Measurements from ENCODE around the gene DNLZ.

The DNLZ gene

GRCh38 chr9:136339173-136339957 lies 24.2 kb downstream of the DNLZ start:
- peak; percentile 80 for DNase-seq (ENCODE audit: insufficient read length)
- FAIRE-seq = peak; percentile 85
- TF ChIP-seq POLR2AphosphoS5 (IDR thresholded peaks at IDR 0.05; ENCODE audit: low read depth, low read length) (no peak), TAF1 (IDR thresholded peaks at IDR 0.05; ENCODE audit: borderline replicate concordance, low read depth, low read length) (no peak)

DNA sequence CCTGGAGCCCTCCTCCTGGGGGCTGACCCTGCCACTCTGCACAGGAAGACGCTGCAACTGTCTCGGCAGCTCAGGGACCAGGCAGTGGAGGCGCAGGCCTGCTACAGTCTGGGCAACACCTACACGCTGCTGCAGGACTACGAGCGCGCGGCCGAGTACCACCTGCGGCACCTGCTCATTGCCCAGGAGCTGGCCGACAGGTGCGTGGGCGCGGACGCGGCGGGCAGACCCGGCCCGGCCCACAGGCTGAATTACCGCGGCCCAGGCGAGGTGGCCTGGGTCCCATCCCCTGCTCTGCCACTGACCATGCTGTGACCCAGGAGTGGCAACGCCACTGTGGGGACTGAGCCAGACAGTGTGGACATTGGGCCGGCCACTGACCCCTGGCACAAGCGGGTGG lies 25.0 kb downstream of the DNLZ start:
- DNase-seq (ENCODE audit: insufficient read length) (no peak), FAIRE-seq (no peak)
- TF ChIP-seq POLR2AphosphoS5 (IDR thresholded peaks at IDR 0.05; ENCODE audit: low read depth, low read length) (no peak), TAF1 (IDR thresholded peaks at IDR 0.05; ENCODE audit: borderline replicate concordance, low read depth, low read length) (no peak), POLR2A (IDR thresholded peaks at IDR 0.05; ENCODE audit: low read depth, low read length) (no peak)

GRCh38 chr9:136337416-136338395 lies 25.8 kb downstream of the DNLZ start:
- DNase-seq (ENCODE audit: insufficient read length) = no peak
- FAIRE-seq = no peak
- TF ChIP-seq POLR2AphosphoS5 (IDR thresholded peaks at IDR 0.05; ENCODE audit: low read depth, low read length) = no peak
- no peak for TF ChIP-seq TAF1 (IDR thresholded peaks at IDR 0.05; ENCODE audit: borderline replicate concordance, low read depth, low read length)
- no peak for TF ChIP-seq POLR2A (IDR thresholded peaks at IDR 0.05; ENCODE audit: low read depth, low read length)

GRCh38 chr9:136336881-136337280 lies 26.7 kb downstream of the DNLZ start:
- TF ChIP-seq POLR2AphosphoS5 (IDR thresholded peaks at IDR 0.05; ENCODE audit: low read depth, low read length) = no peak
- no peak for TF ChIP-seq TAF1 (IDR thresholded peaks at IDR 0.05; ENCODE audit: borderline replicate concordance, low read depth, low read length)
- TF ChIP-seq POLR2A (IDR thresholded peaks at IDR 0.05; ENCODE audit: low read depth, low read length) = no peak
- DNase-seq (ENCODE audit: insufficient read length) = no peak
- no peak for FAIRE-seq

- TF ChIP-seq POLR2A (IDR thresholded peaks at IDR 0.05; ENCODE audit: low read depth, low read length) = no peak
- TF ChIP-seq POLR2AphosphoS5 (IDR thresholded peaks at IDR 0.05; ENCODE audit: low read depth, low read length) = no peak
- TF ChIP-seq TAF1 (IDR thresholded peaks at IDR 0.05; ENCODE audit: borderline replicate concordance, low read depth, low read length) = no peak
- FAIRE-seq (no peak), DNase-seq (ENCODE audit: insufficient read length) (no peak)
Observed at GRCh38 chr9:136336156-136336870, 27.2 kb downstream of the DNLZ start.

GRCh38 chr9:136335296-136336155 lies 28.0 kb downstream of the DNLZ start:
- TF ChIP-seq POLR2A (IDR thresholded peaks at IDR 0.05; ENCODE audit: low read depth, low read length) = no peak
- no peak for TF ChIP-seq TAF1 (IDR thresholded peaks at IDR 0.05; ENCODE audit: borderline replicate concordance, low read depth, low read length)
- no peak for TF ChIP-seq POLR2AphosphoS5 (IDR thresholded peaks at IDR 0.05; ENCODE audit: low read depth, low read length)
- no peak for FAIRE-seq

DNA sequence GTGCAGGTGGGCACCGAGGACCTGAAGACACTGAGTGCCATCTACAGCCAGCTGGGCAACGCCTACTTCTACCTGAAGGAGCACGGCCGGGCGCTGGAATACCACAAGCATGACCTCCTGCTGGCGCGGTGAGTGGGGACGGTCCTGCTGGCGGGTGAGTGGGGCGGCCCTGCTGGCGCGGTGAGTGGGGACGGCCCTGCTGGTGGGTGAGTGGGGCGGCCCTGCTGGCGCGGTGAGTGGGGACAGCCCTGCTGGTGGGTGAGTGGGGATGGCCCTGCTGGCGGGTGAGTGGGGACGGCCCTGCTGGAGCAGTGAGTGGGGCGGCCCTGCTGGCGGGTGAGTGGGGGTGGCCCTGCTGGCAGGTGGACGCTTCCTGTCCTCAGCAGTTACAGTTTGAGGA lies 29.0 kb downstream of the DNLZ start:
- DNase-seq (ENCODE audit: insufficient read length) (no peak), FAIRE-seq (no peak)
- no peak for TF ChIP-seq TAF1 (IDR thresholded peaks at IDR 0.05; ENCODE audit: borderline replicate concordance, low read depth, low read length)

More at GRCh38 chr9:136335296-136336155, 28.0 kb downstream of the DNLZ start:
- DNase-seq (ENCODE audit: insufficient read length) = no peak

DNA sequence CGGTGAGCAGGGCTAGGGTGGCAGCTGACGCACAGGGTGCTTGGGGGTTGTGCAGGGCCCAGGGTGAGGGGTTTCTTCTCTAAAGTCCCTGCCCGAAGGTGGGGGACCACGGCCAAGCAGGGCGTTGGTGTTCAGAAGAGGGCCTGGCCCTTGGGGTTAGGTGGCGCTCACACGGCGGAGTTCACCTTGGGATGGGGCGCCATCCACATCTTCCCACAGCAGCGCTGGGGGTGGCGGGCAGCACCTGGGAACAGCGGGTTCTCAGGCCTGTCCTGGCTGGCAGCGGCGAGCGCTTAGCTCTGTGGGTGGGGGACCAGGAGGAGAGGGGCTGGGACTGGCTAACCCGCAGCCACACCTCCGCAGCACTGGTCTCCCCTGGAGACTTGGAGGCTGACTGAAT lies 30.1 kb downstream of the DNLZ start:
- no peak for TF ChIP-seq POLR2A (IDR thresholded peaks at IDR 0.05; ENCODE audit: low read depth, low read length)
- DNase-seq (ENCODE audit: insufficient read length) = no peak
- FAIRE-seq = no peak

GRCh38 chr9:136333045-136333444 lies 30.5 kb downstream of the DNLZ start:
- DNase-seq (ENCODE audit: insufficient read length) (no peak), FAIRE-seq (no peak)
- no peak for TF ChIP-seq POLR2AphosphoS5 (IDR thresholded peaks at IDR 0.05; ENCODE audit: low read depth, low read length)
- TF ChIP-seq TAF1 (IDR thresholded peaks at IDR 0.05; ENCODE audit: borderline replicate concordance, low read depth, low read length) = no peak
- TF ChIP-seq POLR2A (IDR thresholded peaks at IDR 0.05; ENCODE audit: low read depth, low read length) = no peak

DNA sequence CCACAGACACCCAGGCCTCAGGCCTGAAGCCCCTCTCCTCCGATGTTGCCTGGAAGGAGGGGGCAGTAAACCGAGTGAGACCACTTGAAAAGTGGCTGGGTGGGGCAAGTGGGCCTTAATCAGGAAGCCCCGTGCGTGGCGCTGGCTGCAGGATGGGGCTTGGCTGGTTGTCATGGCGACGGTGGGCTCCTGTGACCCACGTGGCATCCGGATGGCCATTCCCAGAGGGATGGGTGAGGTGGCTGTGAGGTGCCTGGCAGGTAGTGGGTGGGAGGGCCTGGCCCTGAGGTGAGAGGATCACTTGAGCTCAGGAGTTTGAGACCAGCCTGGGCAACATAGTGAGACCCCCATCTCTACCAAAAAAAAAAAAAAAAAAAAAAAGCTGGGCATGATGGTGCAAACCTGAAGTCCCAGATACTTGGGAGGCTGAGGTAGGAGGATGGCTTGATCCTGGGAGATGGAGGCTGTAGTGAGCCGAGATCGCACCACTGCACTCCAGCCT lies 31.0 kb downstream of the DNLZ start:
- TF ChIP-seq POLR2AphosphoS5 (IDR thresholded peaks at IDR 0.05; ENCODE audit: low read depth, low read length) (no peak), POLR2A (IDR thresholded peaks at IDR 0.05; ENCODE audit: low read depth, low read length) (no peak), TAF1 (IDR thresholded peaks at IDR 0.05; ENCODE audit: borderline replicate concordance, low read depth, low read length) (no peak)
- FAIRE-seq (no peak), DNase-seq (ENCODE audit: insufficient read length) (no peak)

Measured in GM12892 (cell line).